CD4-positive, alpha-beta T cell (primary cell): Measurements from ENCODE around the gene DDX6. TPM values are rescaled to one million over a fixed set of nuclear protein-coding genes. Genes with fewer than 3 reads are reported as not detected.
A peak's percentile ranks its signal among the peaks of the same experiment; 100 is the strongest.

ENCODE experiments used
- ATAC-seq: fragments of 200-7000 bp; cut with Tn5 transposase; one replicate; pipeline ENCODE4 v1.10.0; 2022; ENCODE audit warnings: mild to moderate bottlenecking; ENCODE audit not compliant: poor library complexity
- CTCF ChIA-PET: fragments of 350-600 bp; sonication (Branson Sonifier 250); formaldehyde crosslinking; loops from one replicate; lab custom pipeline; 2021; ENCODE audit warnings: antibody characterized with exemption, inconsistent platforms; lab: Charles Lee
- POLR2A ChIA-PET: fragments of 350-600 bp; sonication (Branson Sonifier 250); formaldehyde crosslinking; loops from one replicate; lab custom pipeline; 2021; ENCODE audit warnings: antibody characterized with exemption, inconsistent platforms; lab: Charles Lee
- DNase-seq, 14 experiments: peaks; one replicate each; pipeline ENCODE4 v3.0.0-alpha.2; 2013 to 2020; ENCODE audit warnings: mixed read lengths in 2 of 14
- H3K27ac ChIP-seq, 2 donors: one replicate each; pipeline versions ENCODE4 v1.5.1 to v1.7.0; 2013; ENCODE audit warnings: low read length in 2 of 2, low read depth in 1 of 2, mild to moderate bottlenecking in 1 of 2
- H3K27me3 ChIP-seq, 2 experiments: 1 replicate in 1 of 2; 2 replicates in 1 of 2; pipeline versions ENCODE4 v1.6.1 to v1.7.0; 2013; ENCODE audit warnings: low read length in 2 of 2, control low read depth in 1 of 2, mild to moderate bottlenecking in 1 of 2, moderate library complexity in 1 of 2; ENCODE audit not compliant: insufficient read depth in 2 of 2, control insufficient read depth in 1 of 2
- H3K36me3 ChIP-seq: one replicate; pipeline ENCODE4 v1.6.1; 2013; ENCODE audit warnings: low read length, control low read depth; ENCODE audit not compliant: insufficient read depth
- H3K4me1 ChIP-seq: one replicate; pipeline ENCODE4 v1.6.1; 2013; ENCODE audit warnings: low read length, control low read depth; ENCODE audit not compliant: insufficient read depth
- H3K4me3 ChIP-seq: one replicate; pipeline ENCODE4 v1.5.1; 2013; ENCODE audit warnings: mild to moderate bottlenecking, low read length, moderate library complexity
- H3K9me3 ChIP-seq, 2 experiments: 1 replicate in 1 of 2; 2 replicates in 1 of 2; pipeline versions ENCODE4 v1.6.1 to v1.7.0; 2013; ENCODE audit warnings: low read length in 2 of 2, mild to moderate bottlenecking in 2 of 2, control low read depth in 1 of 2, moderate library complexity in 1 of 2; ENCODE audit not compliant: control insufficient read depth in 1 of 2, insufficient read depth in 1 of 2
- H3K27ac Mint-ChIP-seq: one replicate; pipeline ENCODE4 v1.8.0; 2020; ENCODE audit warnings: mixed read lengths
- H3K27me3 Mint-ChIP-seq: one replicate; pipeline ENCODE4 v1.8.0; 2021; ENCODE audit warnings: mixed read lengths
- H3K36me3 Mint-ChIP-seq: one replicate; pipeline ENCODE4 v1.8.0; 2021; ENCODE audit warnings: low read depth, mixed read lengths
- H3K4me1 Mint-ChIP-seq: one replicate; pipeline ENCODE4 v1.8.0; 2021; ENCODE audit warnings: low read depth, mixed read lengths
- H3K4me3 Mint-ChIP-seq: one replicate; pipeline ENCODE4 v1.8.0; 2020; ENCODE audit warnings: mild to moderate bottlenecking, mixed read lengths
- H3K9me3 Mint-ChIP-seq: one replicate; pipeline ENCODE4 v1.8.0; 2020; ENCODE audit warnings: mixed read lengths
- CTCF ChIP-seq: fragments of 200-600 bp; IDR thresholded peaks from one replicate; pipeline ENCODE4 v1.8.0; 2022; ENCODE audit warnings: antibody characterized with exemption, mild to moderate bottlenecking
- intact Hi-C, 2 experiments: fragments of 100-400 bp; cut with DNase I in 1 of 2; cut with micrococcal nuclease in 1 of 2; formaldehyde crosslinking; loops; one replicate each; pipeline versions ENCODE4 v1.15.1 to v1.9.0; 2023 to 2025; cut with DNase I, micrococcal nuclease
- total RNA-seq, 174 experiments: library from RNA in 2 of 174; stranded (reverse) in 2 of 174; gene quantifications; one replicate each; pipeline ENCODE4 v1.2.3 and lab custom pipeline; 2021 to 2026

The DDX6 gene
- total RNA-seq, 2 experiments from 2014 or later: 341 to 355 TPM

GRCh38 chr11:118791961-118792569 is 1.1 kb upstream of the DDX6 start:
- H3K9me3 Mint-ChIP-seq: no peaks in the 10 kb centered on the region
- POLR2A ChIA-PET: interaction anchor here (0.6 to 7.9 kb wide), 32 partner anchors 8 to 265 kb away, joined by 3 to 245 read pairs (median 6); partner anchors contain the start of genes BCL9L, HYOU1, RPS25 and TRAPPC4
- peaks cover 19% of the 10 kb centered on the region for H3K4me1 Mint-ChIP-seq

GRCh38 chr11:118790357-118791110 is 430 bp downstream of the DDX6 start:
- Mint-ChIP-seq H3K27me3 (no peaks in the 10 kb centered on the region), H3K9me3 (no peaks in the 10 kb centered on the region), H3K4me1 (peaks cover 34% of the 10 kb centered on the region), H3K27ac (peak overlapping the region; percentile 95), H3K4me3 (peak overlapping the region; percentile 96), H3K36me3 (peaks cover 66% of the 10 kb centered on the region)
- Histone ChIP-seq H3K27me3 (no peaks in the 10 kb centered on the region), H3K9me3 (no peaks in the 10 kb centered on the region), H3K36me3 (peaks cover 8% of the 10 kb centered on the region), H3K4me1 (peaks cover 41% of the 10 kb centered on the region), H3K4me3 (peak overlapping the region; percentile 94), H3K27ac (peak overlapping the region; percentile 92 to 94)
- peak; percentile 22 for ATAC-seq
- peak; percentile 39 for TF ChIP-seq CTCF
- intact Hi-C loops: loop anchor here (2.0 to 5.0 kb wide), 5 partner anchors 86 to 136 kb away; no protein-coding TSS in a partner anchor
- ChIA-PET CTCF (interaction anchor here (0.6 to 3.3 kb wide), 21 partner anchors 13 to 166 kb away, joined by 3 to 14 read pairs (median 5); partner anchors contain the start of genes BCL9L, CXCR5 and UPK2), POLR2A (interaction anchor here (0.6 to 7.9 kb wide), 44 partner anchors 9 to 355 kb away, joined by 3 to 245 read pairs (median 6); partner anchors contain the start of genes BCL9L, C2CD2L, CENATAC and HINFP)
- peak; percentile 43 to 81 (median 56) for DNase-seq

More at GRCh38 chr11:118791961-118792569, 1.1 kb upstream of the DDX6 start:
- Histone ChIP-seq H3K4me3 (peak overlapping the region; percentile 94), H3K9me3 (no peaks in the 10 kb centered on the region), H3K36me3 (no peaks in the 10 kb centered on the region), H3K4me1 (peaks cover 33% of the 10 kb centered on the region), H3K27me3 (no peaks in the 10 kb centered on the region), H3K27ac (peak overlapping the region; percentile 70 to 94)
- CTCF ChIA-PET: interaction anchor here (1.0 to 3.3 kb wide), 13 partner anchors 10 to 165 kb away, joined by 3 to 8 read pairs (median 4); partner anchors contain the start of genes BCL9L, CXCR5 and UPK2
- H3K27ac Mint-ChIP-seq: peak overlapping the region; percentile 95
- peaks cover 51% of the 10 kb centered on the region for H3K36me3 Mint-ChIP-seq
- peak; percentile 3 for ATAC-seq
- DNase-seq: peak; percentile 10 to 60 (median 24)
- no peak for TF ChIP-seq CTCF
- no peaks in the 10 kb centered on the region for H3K27me3 Mint-ChIP-seq
- intact Hi-C loops: loop anchor here (2.0 to 5.0 kb wide), 5 partner anchors 85 to 135 kb away; no protein-coding TSS in a partner anchor
- H3K4me3 Mint-ChIP-seq: peak overlapping the region; percentile 96
